HG02571 (cell line): ENCODE measurements around the gene UBA6.

Experiments
- ATAC-seq: cut with Tn5 transposase; IDR thresholded peaks from one replicate; pipeline ENCODE4 v1.9.1; 2021; ENCODE audit warnings: mild to moderate bottlenecking, moderate library complexity; ENCODE audit not compliant: unreplicated experiment

UBA6 gene

GRCh38 chr4:67581208-67581857 is 119.6 kb downstream of the UBA6 start:
- ATAC-seq = peak; percentile 40

GRCh38 chr4:67580577-67580976 is 120.4 kb downstream of the UBA6 start:
- peak; percentile 37 for ATAC-seq

- no peak for ATAC-seq
Observed at GRCh38 chr4:67576538-67576937, 124.4 kb downstream of the UBA6 start.

GRCh38 chr4:67576059-67576466 is 124.9 kb downstream of the UBA6 start:
- ATAC-seq = no peak

GRCh38 chr4:67575232-67576058 is 125.5 kb downstream of the UBA6 start:
- ATAC-seq = peak; percentile 90

GRCh38 chr4:67573193-67573592 is 127.8 kb downstream of the UBA6 start:
- ATAC-seq = no peak

- no peak for ATAC-seq
Observed at GRCh38 chr4:67571975-67572374, 129.0 kb downstream of the UBA6 start.

- no peak for ATAC-seq
Observed at GRCh38 chr4:67570537-67570936, 130.4 kb downstream of the UBA6 start.

- ATAC-seq = no peak
Observed at GRCh38 chr4:67568820-67569219, 132.1 kb downstream of the UBA6 start.

- ATAC-seq = no peak
Observed at GRCh38 chr4:67566335-67566734, 134.6 kb downstream of the UBA6 start.

GRCh38 chr4:67565284-67565683 is 135.7 kb downstream of the UBA6 start:
- ATAC-seq = no peak
